IMR-90 (cell line): ENCODE results near the gene SHB.

ENCODE experiments used
- CHD1 ChIP-seq: IDR thresholded peaks from 2 replicates; pipeline ENCODE4 v1.6.1; 2012; ENCODE audit warnings: low read depth, low read length, improper control_type of control experiment
- MAFK ChIP-seq: IDR thresholded peaks from 2 replicates; pipeline ENCODE4 v1.6.1; 2012; ENCODE audit warnings: low read depth, low read length, improper control_type of control experiment
- MAZ ChIP-seq: IDR thresholded peaks from 2 replicates; pipeline ENCODE4 v1.6.1; 2012; ENCODE audit warnings: low read depth, mild to moderate bottlenecking, low read length, improper control_type of control experiment, moderate library complexity, borderline replicate concordance
- NFE2L2 ChIP-seq: fragments of 150-350 bp; IDR thresholded peaks from 2 replicates; pipeline ENCODE4 v1.6.1; 2016; ENCODE audit warnings: low read depth, mild to moderate bottlenecking, low read length
- POLR2A ChIP-seq: IDR thresholded peaks from 2 replicates; pipeline ENCODE4 v1.6.1; 2012; ENCODE audit warnings: mild to moderate bottlenecking, low read depth, low read length
- RAD21 ChIP-seq: IDR thresholded peaks from 2 replicates; pipeline ENCODE4 v1.6.1; 2012; ENCODE audit warnings: low read length, improper control_type of control experiment
- RCOR1 ChIP-seq: IDR thresholded peaks from 2 replicates; pipeline ENCODE4 v1.6.1; 2012; ENCODE audit warnings: mild to moderate bottlenecking, low read length, improper control_type of control experiment; ENCODE audit not compliant: insufficient replicate concordance
- SMC3 ChIP-seq: fragments of 150-350 bp; IDR thresholded peaks from 2 replicates; pipeline ENCODE4 v1.6.1; 2016; ENCODE audit warnings: low read depth, mild to moderate bottlenecking, antibody characterized with exemption, low read length, moderate library complexity
- TF ChIP-seq, protein P1 (sequence below): conservative IDR thresholded peaks from 2 replicates; pipeline ENCODE4 v1.5.1; 2012; ENCODE audit warnings: mild to moderate bottlenecking, low read depth, low read length, improper control_type of control experiment
- TF ChIP-seq, protein P2 (sequence below): fragments of 150-350 bp; IDR thresholded peaks from 2 replicates; pipeline ENCODE4 v1.6.1; 2016; ENCODE audit warnings: low read depth, mild to moderate bottlenecking, low read length, moderate library complexity, borderline replicate concordance

DNA sequence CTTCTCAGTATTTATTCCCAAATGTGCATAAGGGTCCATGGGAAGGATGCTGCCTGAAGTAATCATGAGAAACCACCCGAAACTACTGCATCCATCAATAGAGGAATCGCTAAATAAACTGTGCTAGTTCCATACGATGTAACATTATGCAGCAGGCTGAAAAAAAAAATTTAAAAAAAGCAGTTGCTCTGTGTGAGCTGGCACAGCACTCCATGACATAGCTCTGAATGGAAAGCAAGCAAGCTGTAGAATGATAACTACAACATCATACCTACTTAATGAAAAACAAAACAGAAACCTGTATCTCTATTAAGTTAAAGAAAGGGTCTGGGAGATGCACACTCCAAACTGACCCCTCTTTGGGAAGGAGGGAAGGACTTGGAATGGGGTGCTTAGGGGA is 49.3 kb downstream of the SHB start:
- TF ChIP-seq RCOR1 (no peak), CHD1 (no peak), POLR2A (no peak), NFE2L2 (no peak), MAZ (no peak), RAD21 (no peak), MAFK (no peak), SMC3 (no peak)
- TF ChIP-seq, protein P1, sequence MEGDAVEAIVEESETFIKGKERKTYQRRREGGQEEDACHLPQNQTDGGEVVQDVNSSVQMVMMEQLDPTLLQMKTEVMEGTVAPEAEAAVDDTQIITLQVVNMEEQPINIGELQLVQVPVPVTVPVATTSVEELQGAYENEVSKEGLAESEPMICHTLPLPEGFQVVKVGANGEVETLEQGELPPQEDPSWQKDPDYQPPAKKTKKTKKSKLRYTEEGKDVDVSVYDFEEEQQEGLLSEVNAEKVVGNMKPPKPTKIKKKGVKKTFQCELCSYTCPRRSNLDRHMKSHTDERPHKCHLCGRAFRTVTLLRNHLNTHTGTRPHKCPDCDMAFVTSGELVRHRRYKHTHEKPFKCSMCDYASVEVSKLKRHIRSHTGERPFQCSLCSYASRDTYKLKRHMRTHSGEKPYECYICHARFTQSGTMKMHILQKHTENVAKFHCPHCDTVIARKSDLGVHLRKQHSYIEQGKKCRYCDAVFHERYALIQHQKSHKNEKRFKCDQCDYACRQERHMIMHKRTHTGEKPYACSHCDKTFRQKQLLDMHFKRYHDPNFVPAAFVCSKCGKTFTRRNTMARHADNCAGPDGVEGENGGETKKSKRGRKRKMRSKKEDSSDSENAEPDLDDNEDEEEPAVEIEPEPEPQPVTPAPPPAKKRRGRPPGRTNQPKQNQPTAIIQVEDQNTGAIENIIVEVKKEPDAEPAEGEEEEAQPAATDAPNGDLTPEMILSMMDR: no peak
- TF ChIP-seq, protein P2, sequence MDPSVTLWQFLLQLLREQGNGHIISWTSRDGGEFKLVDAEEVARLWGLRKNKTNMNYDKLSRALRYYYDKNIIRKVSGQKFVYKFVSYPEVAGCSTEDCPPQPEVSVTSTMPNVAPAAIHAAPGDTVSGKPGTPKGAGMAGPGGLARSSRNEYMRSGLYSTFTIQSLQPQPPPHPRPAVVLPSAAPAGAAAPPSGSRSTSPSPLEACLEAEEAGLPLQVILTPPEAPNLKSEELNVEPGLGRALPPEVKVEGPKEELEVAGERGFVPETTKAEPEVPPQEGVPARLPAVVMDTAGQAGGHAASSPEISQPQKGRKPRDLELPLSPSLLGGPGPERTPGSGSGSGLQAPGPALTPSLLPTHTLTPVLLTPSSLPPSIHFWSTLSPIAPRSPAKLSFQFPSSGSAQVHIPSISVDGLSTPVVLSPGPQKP: no peak
